PFSK-1 (cell line): Measurements from ENCODE around the gene MAPK8.

Experiments used
- POLR2AphosphoS5 ChIP-seq: IDR thresholded peaks from 2 replicates; pipeline ENCODE4 v1.6.1; 2012; ENCODE audit warnings: low read depth, mild to moderate bottlenecking, control low read depth, low read length, moderate library complexity
- REST ChIP-seq, 2 experiments: IDR thresholded peaks; 2 replicates each; pipeline versions ENCODE4 v1.6.1 to v1.8.0; 2011 to 2012; ENCODE audit warnings: low read depth in 2 of 2, low read length in 2 of 2, control low read depth in 1 of 2, inconsistent platforms in 1 of 2, mild to moderate bottlenecking in 1 of 2, moderate library complexity in 1 of 2; ENCODE audit not compliant: insufficient read depth in 1 of 2
- TAF1 ChIP-seq: IDR thresholded peaks from 2 replicates; pipeline ENCODE4 v1.6.1; 2012; ENCODE audit warnings: low read length, control low read depth, borderline replicate concordance; ENCODE audit not compliant: insufficient read depth

- no peak for TF ChIP-seq REST (IDR thresholded peaks at IDR 0.05; ENCODE audit: insufficient read depth in 1 of 2, low read depth in 2 of 2, low read length in 2 of 2)
- no peak for TF ChIP-seq POLR2AphosphoS5
- no peak for TF ChIP-seq TAF1
These were observed 155.4 kb downstream of the MAPK8 start for GRCh38 chr10:48461623-48462481.
